HUES64 (cell line): ENCODE results near the gene MICA.
"Not testable (repeated sequence)": the region's sequence is repeated elsewhere in the genome, so short reads cannot be mapped to it uniquely, and the experiment has no call there.

Source experiments
- H3K27ac ChIP-seq: 2 replicates; pipeline ENCODE4 v1.7.0; 2013; ENCODE audit warnings: low read depth, low read length, inconsistent platforms
- H3K27me3 ChIP-seq: 2 replicates; pipeline ENCODE4 v1.6.1; 2013; ENCODE audit warnings: mild to moderate bottlenecking, low read length; ENCODE audit not compliant: insufficient read depth
- H3K36me3 ChIP-seq: 2 replicates; pipeline ENCODE4 v1.6.1; 2013; ENCODE audit warnings: mild to moderate bottlenecking, low read length; ENCODE audit not compliant: insufficient read depth
- H3K4me1 ChIP-seq: 2 replicates; pipeline ENCODE4 v1.6.1; 2013; ENCODE audit warnings: mild to moderate bottlenecking, low read length, moderate library complexity; ENCODE audit not compliant: insufficient read depth
- H3K4me3 ChIP-seq: 2 replicates; pipeline ENCODE4 v1.5.1; 2013; ENCODE audit warnings: mild to moderate bottlenecking, low read length, moderate library complexity
- H3K9ac ChIP-seq: 2 replicates; pipeline ENCODE4 v1.6.1; 2013; ENCODE audit warnings: mild to moderate bottlenecking, low read depth, low read length
- H3K9me3 ChIP-seq: 2 replicates; pipeline ENCODE4 v1.6.1; 2013; ENCODE audit warnings: low read depth, low read length; ENCODE audit not compliant: insufficient read depth
- WGBS: fragments of 150-250, 120-280 bp; methylation state at CpG from one replicate; pipeline ENCODE4 v1.1.7; 2013; ENCODE audit warnings: missing lambda C conversion rate; 5-methylcytosine and 5-hydroxymethylcytosine counted together

MICA gene

DNA sequence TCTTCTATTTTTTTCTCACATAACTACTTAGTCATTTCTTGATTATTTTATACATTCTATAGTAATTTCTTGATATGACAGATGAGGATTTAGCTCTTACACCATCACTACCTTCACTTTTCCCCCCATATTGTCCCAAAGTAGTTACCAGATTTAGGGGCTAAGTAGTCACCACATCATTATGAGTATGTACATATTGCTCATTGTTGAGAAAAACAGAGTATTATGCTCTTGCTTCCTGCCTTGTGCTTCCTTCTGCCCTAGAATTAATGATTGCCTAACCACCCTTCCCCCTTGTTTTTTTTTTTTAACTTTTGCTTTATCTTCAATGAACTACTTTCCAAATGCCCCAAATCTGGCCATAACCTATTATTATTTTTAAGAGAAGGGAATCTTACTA lies 39.6 kb upstream of the MICA start:
- peaks cover 54% of the 10 kb centered on the region for H3K27me3 ChIP-seq
- no peaks in the 10 kb centered on the region for H3K36me3 ChIP-seq
- H3K9me3 ChIP-seq: no peaks in the 10 kb centered on the region
- H3K9ac ChIP-seq: no peak overlapping the region
- H3K4me1 ChIP-seq: no peaks in the 10 kb centered on the region
- H3K4me3 ChIP-seq: no peak overlapping the region
- H3K27ac ChIP-seq: no peak overlapping the region

DNA sequence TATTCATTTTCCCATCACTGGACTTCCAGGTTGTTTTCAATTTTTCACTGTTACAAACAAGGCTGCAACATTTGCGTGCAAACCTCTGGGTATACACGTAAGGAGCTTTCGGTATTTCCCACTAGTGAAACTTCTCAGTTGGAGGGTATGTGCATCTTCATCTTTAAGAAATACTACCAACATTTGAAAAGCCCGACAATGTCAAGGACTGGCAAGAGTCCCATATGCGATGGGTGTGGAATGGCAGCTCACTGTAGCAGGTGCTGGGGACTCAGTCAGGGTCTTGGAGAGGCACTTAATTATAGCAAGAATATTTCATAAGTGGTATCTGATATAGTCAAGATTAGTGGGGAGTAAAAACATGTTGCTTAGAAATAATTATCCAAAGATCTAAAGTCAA lies 37.5 kb upstream of the MICA start:
- Histone ChIP-seq H3K4me1 (no peaks in the 10 kb centered on the region), H3K4me3 (no peak overlapping the region), H3K9me3 (no peaks in the 10 kb centered on the region), H3K36me3 (no peaks in the 10 kb centered on the region), H3K27ac (no peak overlapping the region), H3K27me3 (peaks cover 46% of the 10 kb centered on the region), H3K9ac (no peak overlapping the region)
- WGBS: 90% methylated on average over 5 of the region's 5 CpGs

DNA sequence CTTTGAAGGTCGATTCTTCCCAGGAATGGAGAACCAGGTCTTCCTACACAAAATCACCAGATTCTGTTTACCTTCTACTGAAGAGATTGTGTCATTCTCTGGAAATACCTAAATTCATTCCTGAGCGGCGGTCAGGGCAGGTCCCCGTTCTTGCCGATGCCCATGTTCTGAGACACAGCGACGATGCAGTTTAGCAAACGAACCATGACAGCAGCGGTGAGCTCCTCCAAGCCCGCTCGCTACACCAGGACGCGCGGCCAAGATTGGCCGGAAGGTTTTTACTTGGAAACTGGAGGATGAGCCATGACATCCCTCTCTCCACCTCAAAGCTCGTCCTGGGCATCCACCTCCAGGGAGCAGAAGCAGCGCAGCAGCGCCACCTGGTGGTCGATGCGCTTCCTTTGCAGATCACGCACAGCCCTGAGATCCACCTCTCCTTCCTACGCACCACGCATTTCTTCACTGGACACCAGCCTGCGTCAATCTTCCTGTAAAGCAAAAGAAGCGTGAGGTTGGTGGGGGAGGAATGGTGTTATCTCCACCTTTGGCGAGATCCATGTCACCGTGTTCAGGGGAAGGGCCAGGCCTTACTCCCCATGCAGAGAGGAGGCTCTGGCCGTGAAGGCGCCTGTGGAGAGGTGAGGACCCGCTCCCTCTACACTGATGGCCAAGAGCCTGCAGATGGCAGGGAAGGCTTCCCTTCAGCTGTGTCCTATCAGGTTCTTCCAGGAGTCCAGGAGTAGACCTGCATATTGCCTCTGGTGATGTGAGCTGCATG lies 36.5 kb upstream of the MICA start:
- no peaks in the 10 kb centered on the region for H3K9me3 ChIP-seq
- H3K4me3 ChIP-seq: peak overlapping the region; percentile 30
- H3K27ac ChIP-seq: no peak overlapping the region
- no peak overlapping the region for H3K9ac ChIP-seq
- no peaks in the 10 kb centered on the region for H3K36me3 ChIP-seq
- H3K27me3 ChIP-seq: peaks cover 44% of the 10 kb centered on the region
- WGBS: 16% methylated on average over 29 of the region's 30 CpGs
- no peaks in the 10 kb centered on the region for H3K4me1 ChIP-seq

DNA sequence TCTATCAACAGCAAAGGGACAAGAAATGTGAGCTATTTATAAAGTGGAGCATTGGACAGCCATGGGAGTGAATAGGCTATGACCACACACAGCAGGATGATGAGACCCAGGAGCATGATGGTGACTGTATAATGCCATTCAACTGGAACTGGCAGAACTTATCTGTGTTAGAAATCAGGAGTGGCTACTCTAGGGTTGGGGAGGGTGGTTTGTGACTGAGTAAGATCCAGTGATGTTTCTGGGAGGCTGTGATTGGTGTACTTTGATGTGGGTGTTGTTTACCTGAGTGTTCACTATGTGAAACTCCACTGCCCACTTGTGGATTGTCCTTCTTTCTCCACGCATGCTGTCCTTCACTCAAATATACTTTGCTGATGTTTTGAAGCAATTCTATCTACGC lies 34.9 kb upstream of the MICA start:
- Histone ChIP-seq H3K9me3 (peaks cover 3% of the 10 kb centered on the region; the same call in 1 of the 2 replicates), H3K4me1 (no peaks in the 10 kb centered on the region), H3K4me3 (no peak overlapping the region), H3K27me3 (peaks cover 30% of the 10 kb centered on the region; the same call in 1 of the 2 replicates), H3K36me3 (no peaks in the 10 kb centered on the region), H3K9ac (no peak overlapping the region), H3K27ac (no peak overlapping the region)
- 89% methylated on average over 2 of the region's 2 CpGs for WGBS

DNA sequence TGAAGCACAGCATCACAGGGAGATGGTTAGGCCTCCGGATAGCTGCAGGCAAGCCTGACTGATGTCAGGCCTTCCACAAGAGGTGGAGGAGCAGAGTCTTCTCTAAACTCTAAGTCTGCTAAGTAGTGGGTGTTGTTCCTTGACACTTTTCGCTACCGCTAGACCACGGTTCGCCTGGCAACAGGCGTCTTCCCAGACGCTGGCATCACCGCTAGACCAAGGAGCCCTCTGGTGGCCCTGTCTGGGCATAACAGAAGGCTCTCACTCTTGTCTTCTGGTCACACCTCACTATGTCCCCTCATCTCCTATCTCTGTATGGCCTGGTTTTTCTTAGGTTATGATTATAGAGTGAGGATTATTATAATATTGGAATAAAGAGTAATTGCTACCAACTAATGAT lies 29.3 kb upstream of the MICA start:
- H3K27me3 ChIP-seq, H3K9ac ChIP-seq, H3K36me3 ChIP-seq, H3K4me1 ChIP-seq, H3K27ac ChIP-seq, H3K9me3 ChIP-seq, H3K4me3 ChIP-seq: not testable (repeated sequence)
- 31% methylated on average over 8 of the region's 8 CpGs for whole genome bisulfite sequencing

DNA sequence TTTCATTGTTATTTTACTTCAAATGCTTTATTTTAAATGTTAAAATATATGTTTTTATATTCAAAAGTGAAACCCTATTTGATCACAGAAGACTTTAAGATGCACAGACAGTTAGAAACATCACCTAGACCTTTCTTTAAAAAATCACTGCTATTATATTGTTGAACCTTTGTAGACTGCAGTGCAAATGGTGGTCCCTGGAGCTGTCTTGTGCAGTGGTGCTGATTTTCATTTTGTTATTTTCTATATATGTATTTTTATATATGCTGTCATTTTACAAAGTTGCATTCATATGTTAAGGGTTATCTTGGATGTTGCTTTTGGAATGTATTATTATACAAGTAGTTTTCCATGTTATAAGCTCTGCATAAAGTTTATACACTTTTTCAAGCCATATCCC lies 27.7 kb upstream of the MICA start:
- Histone ChIP-seq H3K4me3 (no peak overlapping the region), H3K9ac (no peak overlapping the region), H3K36me3 (no peaks in the 10 kb centered on the region), H3K27me3 (no peaks in the 10 kb centered on the region), H3K4me1 (no peaks in the 10 kb centered on the region), H3K9me3 (peaks cover 3% of the 10 kb centered on the region; the same call in 1 of the 2 replicates), H3K27ac (no peak overlapping the region)

DNA sequence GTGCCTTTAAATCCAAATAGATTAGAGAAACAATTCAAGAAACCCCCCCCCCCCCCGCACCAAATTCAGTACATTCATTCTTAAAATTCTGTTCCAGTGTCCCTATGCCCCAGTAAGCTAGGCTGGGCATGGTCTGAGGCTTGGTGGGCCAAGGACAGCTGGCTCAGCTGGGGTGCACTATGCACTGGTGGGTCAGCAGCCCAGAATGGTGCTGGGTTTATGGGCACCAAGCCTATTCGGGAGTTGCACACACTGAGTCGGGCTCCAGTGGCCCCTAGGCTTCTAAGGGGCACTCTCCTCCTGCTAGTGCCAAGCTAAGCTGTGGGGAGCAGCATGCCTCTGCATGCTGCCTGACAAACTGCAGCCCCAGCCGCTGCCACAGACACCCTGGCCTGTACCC lies 26.4 kb upstream of the MICA start:
- WGBS: 84% methylated on average over 3 of the region's 4 CpGs
- peaks cover 3% of the 10 kb centered on the region; the same call in 1 of the 2 replicates for H3K9me3 ChIP-seq
- H3K4me3 ChIP-seq: no peak overlapping the region
- H3K36me3 ChIP-seq: no peaks in the 10 kb centered on the region
- H3K9ac ChIP-seq: no peak overlapping the region
- no peaks in the 10 kb centered on the region for H3K27me3 ChIP-seq
- no peak overlapping the region for H3K27ac ChIP-seq
- no peaks in the 10 kb centered on the region for H3K4me1 ChIP-seq

DNA sequence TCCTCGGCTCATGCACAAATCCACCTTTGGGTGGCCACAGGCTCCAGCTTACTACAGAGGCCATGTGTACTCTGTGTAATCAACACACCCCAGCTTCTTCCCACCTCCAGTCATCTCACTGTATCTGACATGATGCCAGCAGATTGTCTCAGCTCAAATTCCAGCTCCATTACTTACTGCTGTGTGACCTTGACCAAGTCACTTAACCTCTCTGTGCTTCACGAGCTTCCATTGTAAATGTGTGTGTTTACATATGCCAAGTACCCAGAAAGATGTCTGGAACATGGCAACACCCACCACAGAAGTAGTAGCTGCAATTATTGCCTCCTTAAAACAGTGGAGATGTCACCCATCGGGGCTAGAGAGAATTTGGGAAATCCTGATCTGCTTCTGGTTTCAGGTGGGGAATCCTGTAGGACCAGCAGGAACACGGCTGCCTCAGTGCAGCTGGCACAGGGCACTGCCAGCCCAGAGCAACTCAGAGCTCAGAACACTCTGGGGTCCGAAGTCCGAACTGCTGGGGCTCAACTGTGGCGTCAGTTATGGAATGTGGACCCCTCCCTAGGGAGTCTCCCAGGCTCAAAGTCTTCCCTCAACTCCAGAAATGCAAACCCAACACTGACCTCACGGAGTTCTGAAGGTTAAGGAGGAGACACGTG lies 25.2 kb upstream of the MICA start:
- Histone ChIP-seq H3K27me3 (no peaks in the 10 kb centered on the region), H3K9ac (no peak overlapping the region), H3K4me1 (no peaks in the 10 kb centered on the region), H3K9me3 (peaks cover 1% of the 10 kb centered on the region; the same call in 1 of the 2 replicates), H3K27ac (no peak overlapping the region), H3K36me3 (no peaks in the 10 kb centered on the region), H3K4me3 (no peak overlapping the region)
- 85% methylated on average over 9 of the region's 9 CpGs for WGBS

DNA sequence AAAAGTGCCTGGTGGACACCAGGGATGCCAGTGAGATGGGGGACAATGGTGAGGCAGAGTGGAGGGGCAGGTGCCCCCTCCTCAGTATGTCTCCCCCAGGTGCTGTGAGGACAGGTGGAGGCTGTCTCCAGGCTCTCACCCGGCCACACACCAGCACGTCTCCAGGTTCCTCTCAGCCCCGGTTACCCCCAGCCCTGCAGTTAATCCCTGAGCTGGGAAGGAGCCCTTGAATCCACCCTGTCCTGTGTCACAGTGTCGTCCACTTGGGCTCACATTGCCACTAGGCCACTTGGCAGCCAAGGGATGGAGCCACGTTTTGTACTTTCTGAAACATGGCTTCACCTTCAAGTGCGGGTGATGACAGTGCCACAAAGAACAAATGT lies 24.7 kb upstream of the MICA start:
- no peaks in the 10 kb centered on the region for H3K27me3 ChIP-seq
- no peaks in the 10 kb centered on the region for H3K36me3 ChIP-seq
- 90% methylated on average over 6 of the region's 6 CpGs for WGBS

DNA sequence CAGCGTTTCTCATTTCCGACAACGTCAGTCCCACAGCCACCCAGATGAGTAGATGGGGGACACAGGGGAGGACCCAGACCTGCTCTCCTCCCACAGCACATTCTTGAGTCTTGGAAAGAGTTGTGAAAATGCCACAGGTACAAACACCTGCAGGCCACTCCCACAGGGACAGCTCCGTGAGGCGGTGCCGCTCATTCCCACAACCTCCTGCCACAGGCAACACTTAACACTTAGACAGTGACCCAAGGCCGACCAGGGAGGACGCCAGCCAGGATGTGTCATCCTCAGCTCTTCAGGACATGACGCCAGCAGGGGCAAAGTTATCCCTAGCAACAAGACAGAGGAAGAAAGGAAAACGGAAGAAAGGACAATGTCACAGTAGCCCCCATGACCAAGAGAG lies 23.5 kb upstream of the MICA start:
- Histone ChIP-seq H3K4me1 (no peaks in the 10 kb centered on the region), H3K27me3 (no peaks in the 10 kb centered on the region), H3K9ac (no peak overlapping the region), H3K36me3 (no peaks in the 10 kb centered on the region), H3K4me3 (no peak overlapping the region), H3K27ac (no peak overlapping the region), H3K9me3 (no peaks in the 10 kb centered on the region)
- 79% methylated on average over 10 of the region's 10 CpGs for WGBS

More for the DNA sequence above, 24.7 kb upstream of the MICA start:
- no peaks in the 10 kb centered on the region for H3K9me3 ChIP-seq
- no peaks in the 10 kb centered on the region for H3K4me1 ChIP-seq
- H3K27ac ChIP-seq: no peak overlapping the region
- H3K9ac ChIP-seq: no peak overlapping the region
- no peak overlapping the region for H3K4me3 ChIP-seq

DNA sequence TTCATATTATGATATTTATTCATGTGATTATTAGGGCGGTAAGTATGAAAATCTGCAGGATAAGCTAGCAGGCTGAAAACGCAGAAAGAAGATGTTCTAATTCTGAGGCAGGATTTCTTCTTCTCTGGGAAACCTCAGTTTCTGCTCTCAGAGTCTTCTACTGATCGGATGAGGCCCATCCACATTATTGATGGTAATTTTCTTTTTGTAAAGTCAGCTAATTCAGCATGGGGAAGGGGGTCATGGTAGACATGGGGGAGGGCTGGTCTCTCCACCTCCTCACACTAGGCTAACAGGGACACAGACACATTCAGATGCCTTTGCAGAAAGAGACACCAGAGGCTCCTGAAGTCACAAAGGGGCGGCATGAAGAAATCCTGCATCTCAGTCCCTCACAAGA lies 21.7 kb upstream of the MICA start:
- Histone ChIP-seq H3K9me3 (no peaks in the 10 kb centered on the region), H3K27me3 (no peaks in the 10 kb centered on the region)

More for the DNA sequence above, 21.7 kb upstream of the MICA start:
- WGBS: 87% methylated on average over 4 of the region's 4 CpGs
- Histone ChIP-seq H3K36me3 (no peaks in the 10 kb centered on the region), H3K27ac (no peak overlapping the region), H3K4me3 (no peak overlapping the region), H3K9ac (no peak overlapping the region), H3K4me1 (no peaks in the 10 kb centered on the region)
